DMS53 (cell line): ENCODE measurements around the gene ZNF746.

Experiments used
- DNase-seq: peaks from one replicate; lab custom pipeline; 2025; lab: John Stamatoyannopoulos, UW

Gene ZNF746

DNA sequence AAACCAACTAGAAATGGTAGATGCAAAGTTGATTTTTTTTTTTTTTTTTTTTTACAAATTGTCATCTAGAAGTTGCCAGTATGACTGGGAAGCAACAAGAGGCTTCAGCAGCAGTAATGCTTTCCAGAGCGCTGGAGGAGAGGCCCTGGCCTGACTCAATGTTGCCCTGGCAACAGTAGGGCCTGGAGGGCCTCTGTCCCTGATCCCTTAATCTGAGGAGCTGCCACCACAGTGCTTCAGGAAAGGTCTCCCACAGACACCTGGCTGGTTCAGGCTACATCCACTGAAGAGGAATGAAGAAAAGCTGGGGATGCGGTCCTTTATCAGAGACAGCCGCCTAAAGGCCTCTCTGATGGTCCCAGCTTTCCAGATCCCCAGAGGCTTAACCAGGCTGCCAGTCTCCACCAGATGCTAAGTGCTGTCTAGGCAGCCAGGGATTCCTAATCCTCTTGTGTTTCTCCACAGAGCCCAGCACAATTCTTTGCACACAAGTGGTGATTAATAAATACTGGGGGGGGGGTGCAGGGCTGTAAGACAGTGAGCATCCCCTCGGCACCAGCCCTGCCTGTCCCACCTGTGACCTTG is 70.4 kb downstream of the ZNF746 start:
- DNase-seq, result peak; percentile 37

DNA sequence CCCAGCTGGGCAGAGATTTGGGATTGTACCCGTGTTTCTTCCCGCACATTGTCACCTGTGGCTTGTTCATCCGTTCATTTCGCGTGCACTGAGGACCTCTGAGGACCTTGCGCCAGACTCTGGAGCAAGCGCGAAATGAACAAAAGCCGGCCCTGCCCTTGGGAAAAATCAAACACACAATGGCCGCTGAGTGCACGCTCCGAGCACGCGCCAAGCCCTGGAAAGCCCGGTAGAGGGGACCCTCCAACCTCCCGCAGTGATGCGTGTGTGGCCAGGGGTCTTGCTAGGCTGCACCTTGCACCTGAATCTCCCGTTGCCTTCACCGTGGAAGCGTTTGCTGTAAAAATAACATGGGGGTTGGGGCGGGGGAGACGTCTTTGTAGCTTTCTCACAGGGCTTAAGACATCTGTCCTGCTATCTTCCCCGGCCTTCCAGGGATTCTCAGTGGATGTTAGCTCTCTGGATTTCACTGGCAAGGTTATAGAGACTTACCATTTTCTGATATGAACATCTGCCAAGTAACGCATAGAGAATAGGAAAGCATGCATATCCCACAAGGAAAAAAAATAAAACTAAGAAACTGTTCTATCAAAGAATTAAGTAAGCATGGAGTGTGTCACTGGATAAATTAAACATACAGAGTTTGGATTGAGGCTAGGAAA is 74.0 kb downstream of the ZNF746 start:
- peak; percentile 81 for DNase-seq

DNA sequence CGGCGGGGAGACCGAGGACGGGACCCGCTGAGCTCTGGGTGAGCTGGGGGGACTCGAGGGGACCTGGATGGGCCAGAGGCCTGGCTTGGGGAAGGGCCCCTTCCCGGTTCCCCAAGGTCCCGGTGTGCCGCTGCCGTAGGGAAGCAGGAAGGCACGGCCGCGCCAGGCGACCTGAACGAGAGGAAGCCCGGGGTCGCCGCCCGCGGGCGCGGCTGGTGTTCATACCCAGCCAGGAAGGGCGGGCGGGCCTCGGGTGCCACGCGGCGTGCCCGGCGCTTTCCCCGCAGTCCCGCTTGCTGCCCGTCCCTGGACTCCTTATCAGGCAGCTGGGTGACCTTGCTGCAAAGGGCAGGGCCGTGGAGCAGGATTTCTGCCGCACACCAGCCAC is 74.7 kb downstream of the ZNF746 start:
- peak; percentile 84 for DNase-seq
